HepG2 (cell line): Measurements from ENCODE around the gene FMNL1. TPM values are rescaled to one million over a fixed set of nuclear protein-coding genes. Genes with fewer than 3 reads are reported as not detected.

Experiments used
- AKAP8 ChIP-seq: sonication (generic); formaldehyde crosslinking; IDR thresholded peaks from 2 replicates; pipeline ENCODE4 v1.5.1; 2020; ENCODE audit warnings: mild to moderate bottlenecking, missing genetic modification reagents
- ESRRA ChIP-seq: sonication (generic); formaldehyde crosslinking; IDR thresholded peaks from 2 replicates; pipeline ENCODE4 v1.5.1; 2020; ENCODE audit warnings: mild to moderate bottlenecking, low read depth, missing genetic modification reagents
- EZH2 ChIP-seq: conservative IDR thresholded peaks from 2 replicates; pipeline ENCODE4 v1.6.1; 2012; ENCODE audit warnings: mild to moderate bottlenecking, low read depth, low read length, moderate library complexity
- FOXP1 ChIP-seq, 2 experiments: fragments of 450-650 bp in 1 of 2; IDR thresholded peaks; 2 replicates each; pipeline ENCODE4 v1.6.1; 2017 to 2018; ENCODE audit warnings: antibody characterized with exemption in 1 of 2
- KAT8 ChIP-seq: IDR thresholded peaks from 2 replicates; pipeline ENCODE4 v1.6.1; 2016; ENCODE audit warnings: missing genetic modification reagents, missing compliant biosample characterization
- KLF13 ChIP-seq: sonication (generic); formaldehyde crosslinking; IDR thresholded peaks from 2 replicates; pipeline ENCODE4 v1.4.0; 2020; ENCODE audit warnings: mild to moderate bottlenecking, missing genetic modification reagents
- LCORL ChIP-seq, 2 experiments: fragments of 450-650 bp in 1 of 2; sonication (generic) in 1 of 2; formaldehyde crosslinking in 1 of 2; IDR thresholded peaks; 2 replicates each; pipeline versions ENCODE4 v1.5.0 to v1.6.1; 2017 to 2020; ENCODE audit warnings: antibody characterized with exemption in 1 of 2, missing genetic modification reagents in 1 of 2
- U2AF2 ChIP-seq: fragments of 200-400 bp; formaldehyde crosslinking; IDR thresholded peaks from 2 replicates; pipeline ENCODE4 v1.6.1; 2017; ENCODE audit warnings: low read depth, mild to moderate bottlenecking, low read length
- ZFP41 ChIP-seq: sonication (generic); formaldehyde crosslinking; IDR thresholded peaks from 2 replicates; pipeline ENCODE4 v1.4.0; 2020; ENCODE audit warnings: mild to moderate bottlenecking, missing genetic modification reagents, borderline replicate concordance
- ZKSCAN8 ChIP-seq: IDR thresholded peaks from 2 replicates; pipeline ENCODE4 v1.6.1; 2016; ENCODE audit warnings: borderline replicate concordance, missing genetic modification reagents, missing compliant biosample characterization
- ZNF121 ChIP-seq: sonication (generic); formaldehyde crosslinking; IDR thresholded peaks from 2 replicates; pipeline ENCODE4 v1.5.0; 2020; ENCODE audit warnings: mild to moderate bottlenecking, missing genetic modification reagents
- ZNF616 ChIP-seq: sonication (generic); formaldehyde crosslinking; IDR thresholded peaks from 2 replicates; pipeline ENCODE4 v1.5.0; 2020; ENCODE audit warnings: low read depth, mild to moderate bottlenecking, missing genetic modification reagents
- ZNF674 ChIP-seq: sonication (generic); formaldehyde crosslinking; IDR thresholded peaks from 2 replicates; pipeline ENCODE4 v1.5.0; 2020; ENCODE audit warnings: low read depth, mild to moderate bottlenecking, missing genetic modification reagents
- polyA plus RNA-seq, 8 experiments: library from polyadenylated mRNA; depleted of rRNA in 3 of 8; stranded (reverse) in 7 of 8; unstranded in 1 of 8; fragments of >200 nt; fragmentation: Illumina TruSeq in 4 of 8; extraction: Trizol in 4 of 8; gene quantifications; 2 replicates each; pipeline versions ENCODE4 v1.2.1 to v1.2.3, GENCODE V29; 2011 to 2016; ENCODE audit warnings: low read depth in 4 of 8, missing spikeins in 1 of 8, mixed read lengths in 1 of 8; ENCODE audit not compliant: insufficient read depth in 1 of 8
- total RNA-seq, 5 experiments: library from RNA; depleted of rRNA; stranded (reverse); fragments of >200 nt; fragmentation: Illumina TruSeq; extraction: Trizol; gene quantifications; 2 replicates each; pipeline ENCODE4 v1.2.3, GENCODE V29; 2016; ENCODE audit warnings: low read depth in 1 of 5
- TF ChIP-seq, protein P1 (sequence below): sonication (generic); formaldehyde crosslinking; IDR thresholded peaks from 2 replicates; pipeline ENCODE4 v1.8.0; 2022; ENCODE audit warnings: mild to moderate bottlenecking, missing genetic modification reagents, borderline replicate concordance
- TF ChIP-seq, protein P2 (sequence below): sonication (generic); formaldehyde crosslinking; IDR thresholded peaks from 2 replicates; pipeline ENCODE4 v1.5.0; 2020; ENCODE audit warnings: missing genetic modification reagents
- TF ChIP-seq, protein P3 (sequence below): sonication (generic); formaldehyde crosslinking; IDR thresholded peaks from 2 replicates; pipeline ENCODE4 v1.4.0; 2020; ENCODE audit warnings: mild to moderate bottlenecking, missing genetic modification reagents
- TF ChIP-seq, protein P4 (sequence below): sonication (generic); formaldehyde crosslinking; IDR thresholded peaks from 2 replicates; pipeline ENCODE4 v1.4.0; 2020; ENCODE audit warnings: low read depth, mild to moderate bottlenecking, missing genetic modification reagents

The FMNL1 gene
- total and polyA plus RNA-seq, 2 of the 13 experiments (the other 11 are each of a cell fraction or from before 2014, with no cell fraction given): 0.53 to 0.70 TPM

DNA sequence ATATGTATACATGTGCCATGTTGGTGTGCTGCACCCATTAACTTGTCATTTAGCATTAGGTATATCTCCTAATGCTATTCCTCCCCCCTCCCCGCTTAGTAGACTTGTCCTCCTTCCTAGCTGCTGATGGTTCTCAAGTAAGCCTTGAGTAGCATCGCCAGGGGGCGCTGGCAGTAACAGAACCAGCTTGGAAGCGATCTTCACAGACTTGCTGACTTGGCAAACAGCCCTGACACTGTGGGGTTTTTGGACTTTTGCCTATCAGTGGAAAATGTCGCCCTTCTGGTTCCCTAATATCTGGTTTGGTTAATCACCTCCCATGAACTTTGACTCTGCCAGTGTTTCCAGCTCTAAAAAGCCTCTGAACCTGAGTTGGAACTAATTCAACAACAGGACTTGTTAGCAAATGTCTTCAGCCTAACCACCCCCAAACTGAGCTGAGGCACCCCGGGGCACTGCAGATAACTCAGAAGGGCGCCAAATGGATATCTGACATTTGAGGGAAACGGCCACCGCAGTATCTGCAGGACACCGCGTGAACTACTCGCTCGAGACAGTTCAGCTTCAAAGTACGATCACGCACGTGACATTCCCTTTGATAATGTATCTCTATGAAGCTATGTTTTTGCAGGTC lies 55.6 kb downstream of the FMNL1 start (continued):
- TF ChIP-seq ZNF121 (CRISPR knock-in tag) (no peak), AKAP8 (CRISPR knock-in tag) (no peak), ZFP41 (CRISPR knock-in tag) (no peak), FOXP1 (IDR thresholded peaks at IDR 0.05) (no peak), FOXP1 (CRISPR knock-in tag; IDR thresholded peaks at IDR 0.05) (no peak), LCORL (IDR thresholded peaks at IDR 0.05) (no peak), LCORL (CRISPR knock-in tag; IDR thresholded peaks at IDR 0.05) (peak; percentile 78; the same call in 1 of the 2 replicates), EZH2 (no peak), U2AF2 (no peak), ZNF616 (CRISPR knock-in tag) (no peak), ZNF674 (CRISPR knock-in tag) (no peak), KLF13 (no peak), ZKSCAN8 (CRISPR knock-in tag) (no peak), KAT8 (CRISPR knock-in tag) (peak; percentile 52; the same call in 1 of the 2 replicates), ESRRA (CRISPR knock-in tag) (no peak)
- TF ChIP-seq, protein P1, sequence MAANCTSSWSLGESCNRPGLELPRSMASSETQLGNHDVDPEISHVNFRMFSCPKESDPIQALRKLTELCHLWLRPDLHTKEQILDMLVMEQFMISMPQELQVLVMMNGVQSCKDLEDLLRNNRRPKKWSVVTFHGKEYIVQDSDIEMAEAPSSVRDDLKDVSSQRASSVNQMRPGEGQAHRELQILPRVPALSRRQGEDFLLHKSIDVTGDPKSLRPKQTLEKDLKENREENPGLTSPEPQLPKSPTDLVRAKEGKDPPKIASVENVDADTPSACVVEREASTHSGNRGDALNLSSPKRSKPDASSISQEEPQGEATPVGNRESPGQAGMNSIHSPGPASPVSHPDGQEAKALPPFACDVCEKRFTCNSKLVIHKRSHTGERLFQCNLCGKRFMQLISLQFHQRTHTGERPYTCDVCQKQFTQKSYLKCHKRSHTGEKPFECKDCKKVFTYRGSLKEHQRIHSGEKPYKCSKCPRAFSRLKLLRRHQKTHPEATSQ (CRISPR knock-in tag): no peak
- TF ChIP-seq, protein P2, sequence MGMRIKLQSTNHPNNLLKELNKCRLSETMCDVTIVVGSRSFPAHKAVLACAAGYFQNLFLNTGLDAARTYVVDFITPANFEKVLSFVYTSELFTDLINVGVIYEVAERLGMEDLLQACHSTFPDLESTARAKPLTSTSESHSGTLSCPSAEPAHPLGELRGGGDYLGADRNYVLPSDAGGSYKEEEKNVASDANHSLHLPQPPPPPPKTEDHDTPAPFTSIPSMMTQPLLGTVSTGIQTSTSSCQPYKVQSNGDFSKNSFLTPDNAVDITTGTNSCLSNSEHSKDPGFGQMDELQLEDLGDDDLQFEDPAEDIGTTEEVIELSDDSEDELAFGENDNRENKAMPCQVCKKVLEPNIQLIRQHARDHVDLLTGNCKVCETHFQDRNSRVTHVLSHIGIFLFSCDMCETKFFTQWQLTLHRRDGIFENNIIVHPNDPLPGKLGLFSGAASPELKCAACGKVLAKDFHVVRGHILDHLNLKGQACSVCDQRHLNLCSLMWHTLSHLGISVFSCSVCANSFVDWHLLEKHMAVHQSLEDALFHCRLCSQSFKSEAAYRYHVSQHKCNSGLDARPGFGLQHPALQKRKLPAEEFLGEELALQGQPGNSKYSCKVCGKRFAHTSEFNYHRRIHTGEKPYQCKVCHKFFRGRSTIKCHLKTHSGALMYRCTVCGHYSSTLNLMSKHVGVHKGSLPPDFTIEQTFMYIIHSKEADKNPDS (CRISPR knock-in tag): no peak
- TF ChIP-seq, protein P3, sequence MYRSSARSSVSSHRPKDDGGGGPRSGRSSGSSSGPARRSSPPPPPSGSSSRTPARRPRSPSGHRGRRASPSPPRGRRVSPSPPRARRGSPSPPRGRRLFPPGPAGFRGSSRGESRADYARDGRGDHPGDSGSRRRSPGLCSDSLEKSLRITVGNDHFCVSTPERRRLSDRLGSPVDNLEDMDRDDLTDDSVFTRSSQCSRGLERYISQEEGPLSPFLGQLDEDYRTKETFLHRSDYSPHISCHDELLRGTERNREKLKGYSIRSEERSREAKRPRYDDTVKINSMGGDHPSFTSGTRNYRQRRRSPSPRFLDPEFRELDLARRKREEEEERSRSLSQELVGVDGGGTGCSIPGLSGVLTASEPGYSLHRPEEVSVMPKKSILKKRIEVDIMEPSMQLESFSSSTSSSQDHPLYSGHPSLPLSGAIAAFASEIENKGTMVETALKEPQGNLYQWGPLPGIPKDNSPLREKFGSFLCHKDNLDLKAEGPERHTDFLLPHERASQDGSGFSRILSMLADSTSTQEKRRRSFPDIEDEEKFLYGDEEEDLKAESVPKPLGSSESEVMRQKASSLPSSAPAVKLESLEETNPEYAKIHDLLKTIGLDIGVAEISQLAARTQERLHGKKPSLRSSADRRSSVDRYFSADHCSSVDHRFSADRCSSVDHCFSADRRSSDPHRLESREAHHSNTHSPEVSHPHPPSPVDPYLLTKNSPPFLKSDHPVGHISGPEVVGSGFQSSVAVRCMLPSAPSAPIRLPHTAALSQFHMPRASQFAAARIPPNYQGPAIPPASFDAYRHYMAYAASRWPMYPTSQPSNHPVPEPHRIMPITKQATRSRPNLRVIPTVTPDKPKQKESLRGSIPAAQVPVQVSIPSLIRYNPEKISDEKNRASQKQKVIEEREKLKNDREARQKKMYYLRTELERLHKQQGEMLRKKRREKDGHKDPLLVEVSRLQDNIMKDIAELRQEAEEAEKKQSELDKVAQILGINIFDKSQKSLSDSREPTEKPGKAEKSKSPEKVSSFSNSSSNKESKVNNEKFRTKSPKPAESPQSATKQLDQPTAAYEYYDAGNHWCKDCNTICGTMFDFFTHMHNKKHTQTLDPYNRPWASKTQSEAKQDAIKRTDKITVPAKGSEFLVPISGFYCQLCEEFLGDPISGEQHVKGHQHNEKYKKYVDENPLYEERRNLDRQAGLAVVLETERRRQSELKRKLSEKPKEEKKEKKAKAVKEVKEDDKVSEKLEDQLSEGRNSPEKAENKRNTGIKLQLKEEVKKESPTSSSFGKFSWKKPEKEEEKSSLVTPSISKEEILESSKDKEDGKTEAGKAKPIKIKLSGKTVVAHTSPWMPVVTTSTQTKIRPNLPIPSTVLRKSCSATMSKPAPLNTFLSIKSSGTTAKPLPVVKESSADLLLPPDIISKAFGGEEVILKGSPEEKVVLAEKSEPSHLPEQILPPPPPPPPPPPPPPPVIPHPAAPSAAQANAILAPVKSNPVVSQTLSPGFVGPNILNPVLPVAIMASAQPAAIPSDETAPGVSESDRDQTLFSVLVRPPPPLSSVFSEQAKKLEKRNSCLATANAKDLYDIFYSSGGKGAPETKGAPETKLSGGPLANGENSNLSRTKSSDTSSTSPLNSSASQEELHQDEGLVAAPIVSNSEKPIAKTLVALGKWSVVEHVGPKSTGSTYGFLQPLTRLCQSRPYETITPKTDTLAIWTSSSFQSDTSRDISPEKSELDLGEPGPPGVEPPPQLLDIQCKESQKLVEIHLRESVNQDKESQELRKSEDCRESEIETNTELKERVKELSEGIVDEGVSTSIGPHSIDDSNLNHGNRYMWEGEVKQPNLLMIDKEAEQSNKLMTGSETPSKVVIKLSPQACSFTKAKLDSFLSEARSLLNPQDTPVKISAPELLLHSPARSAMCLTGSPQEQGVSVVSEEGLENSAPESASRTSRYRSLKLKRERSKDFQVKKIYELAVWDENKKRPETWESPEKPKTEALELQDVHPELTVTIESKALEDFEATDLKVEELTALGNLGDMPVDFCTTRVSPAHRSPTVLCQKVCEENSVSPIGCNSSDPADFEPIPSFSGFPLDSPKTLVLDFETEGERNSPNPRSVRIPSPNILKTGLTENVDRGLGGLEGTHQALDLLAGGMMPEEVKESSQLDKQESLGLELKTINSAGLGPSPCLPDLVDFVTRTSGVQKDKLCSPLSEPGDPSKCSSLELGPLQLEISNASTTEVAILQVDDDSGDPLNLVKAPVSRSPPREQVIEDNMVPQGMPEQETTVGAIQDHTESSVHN (CRISPR knock-in tag): no peak
- TF ChIP-seq, protein P4, sequence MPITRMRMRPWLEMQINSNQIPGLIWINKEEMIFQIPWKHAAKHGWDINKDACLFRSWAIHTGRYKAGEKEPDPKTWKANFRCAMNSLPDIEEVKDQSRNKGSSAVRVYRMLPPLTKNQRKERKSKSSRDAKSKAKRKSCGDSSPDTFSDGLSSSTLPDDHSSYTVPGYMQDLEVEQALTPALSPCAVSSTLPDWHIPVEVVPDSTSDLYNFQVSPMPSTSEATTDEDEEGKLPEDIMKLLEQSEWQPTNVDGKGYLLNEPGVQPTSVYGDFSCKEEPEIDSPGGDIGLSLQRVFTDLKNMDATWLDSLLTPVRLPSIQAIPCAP (CRISPR knock-in tag): no peak
